ENCODE results near the gene PPRC1. TPM values are rescaled to one million over a fixed set of nuclear protein-coding genes. Genes with fewer than 3 reads are reported as not detected.

Gene PPRC1
- total RNA-seq, 1 experiment from 2014 or later, result 14.7 TPM

DNA sequence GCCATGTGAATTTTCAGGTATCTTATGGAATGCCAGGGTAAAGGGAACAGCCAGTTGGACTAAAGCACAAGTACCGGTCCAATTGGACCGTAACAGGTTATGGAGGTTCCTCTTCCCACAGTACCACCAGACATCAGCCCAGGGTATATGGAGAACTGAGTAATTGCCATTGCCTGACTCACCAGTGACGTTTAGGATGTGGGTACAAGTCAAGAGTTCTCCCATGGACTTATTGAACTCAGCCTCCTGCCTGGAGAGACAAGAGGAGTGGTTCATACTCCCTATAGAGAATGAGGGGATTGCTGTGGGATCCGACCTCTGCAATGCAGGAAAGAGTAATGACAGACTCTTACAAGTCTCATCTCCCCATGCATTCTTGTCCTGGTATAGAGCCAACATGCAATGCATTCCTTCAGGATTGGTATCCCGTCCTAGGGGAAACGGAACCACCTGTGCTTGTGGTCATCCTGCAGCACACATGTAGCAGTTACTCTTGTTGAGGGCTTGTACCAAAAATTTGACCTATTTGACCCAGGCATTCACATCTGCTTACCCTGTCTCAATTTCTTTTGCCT is 62.5 kb downstream of the PPRC1 start:
- DNase-seq (ENCODE audit: low read depth), result peak; percentile 35

DNA sequence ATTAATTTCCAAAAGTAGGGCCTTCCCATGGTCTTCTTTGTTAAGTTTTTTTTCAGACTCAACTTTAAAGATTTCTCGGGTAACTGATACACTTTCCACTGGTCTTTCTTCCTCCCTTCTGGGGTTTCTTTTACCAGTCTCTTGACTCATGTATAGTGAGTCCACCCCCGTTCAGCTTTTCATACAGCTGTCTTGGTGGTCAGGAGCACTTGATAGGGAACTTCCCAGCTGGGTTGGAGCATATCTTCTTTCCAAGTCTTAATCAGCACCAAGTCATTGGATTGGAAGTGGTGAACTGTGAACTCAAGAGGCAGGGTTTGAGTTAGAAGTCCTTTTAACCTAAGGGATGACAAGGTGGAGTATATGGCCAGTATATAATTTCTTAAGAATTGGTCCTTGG is 64.1 kb downstream of the PPRC1 start:
- no peak for DNase-seq (ENCODE audit: low read depth)

DNA sequence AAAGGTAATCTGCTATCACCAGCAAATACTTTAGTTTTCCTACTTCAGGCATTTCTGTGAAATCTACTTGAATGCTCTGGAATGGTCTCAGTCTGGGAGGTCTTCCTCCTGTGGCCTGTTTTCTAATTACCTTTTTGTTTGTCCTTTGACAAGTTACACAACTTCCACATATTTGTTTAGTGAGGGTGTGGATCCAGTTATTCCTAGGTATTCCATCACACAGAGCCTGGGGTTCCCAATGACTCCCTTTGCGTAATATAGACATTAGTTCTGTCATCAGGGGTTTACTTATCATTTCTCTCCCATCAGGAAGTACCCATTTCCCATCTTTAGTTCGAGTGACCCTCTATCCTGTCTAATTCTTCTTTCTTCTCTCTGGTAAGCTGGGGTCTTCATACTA is 65.2 kb downstream of the PPRC1 start:
- DNase-seq (ENCODE audit: low read depth), result no peak

Other genes with a start within 250 kb of the PPRC1 start
- gene ARMH3, start 76.9 kb upstream of the PPRC1 start, total RNA-seq (2014; rRNA removed; shearing (Covaris generic)), result 3.8 and 5.7 TPM in 2 replicates
- 5.3 and 10.7 TPM in 2 replicates for gene HPS6, start 67.7 kb upstream of the PPRC1 start, total RNA-seq (2014; rRNA removed; shearing (Covaris generic))
- gene LDB1, start 12.7 kb upstream of the PPRC1 start, total RNA-seq (2014; rRNA removed; shearing (Covaris generic)), result 17.2 and 19.6 TPM in 2 replicates
- gene NOLC1, start 19.3 kb downstream of the PPRC1 start, total RNA-seq (2014; rRNA removed; shearing (Covaris generic)), result 31.2 and 41.1 TPM in 2 replicates
- gene ELOVL3, start 93.3 kb downstream of the PPRC1 start, total RNA-seq (2014; rRNA removed; shearing (Covaris generic)), result 0.36 and 0.49 TPM in 2 replicates
- gene PITX3, start 108.5 kb downstream of the PPRC1 start, total RNA-seq (2014; rRNA removed; shearing (Covaris generic)), result not detected in 2 replicates
- gene GBF1, start 112.5 kb downstream of the PPRC1 start, total RNA-seq (2014; rRNA removed; shearing (Covaris generic)), result 23.9 and 31.0 TPM in 2 replicates